ENCODE measurements around the gene JARID2. TPM values are rescaled to one million over a fixed set of nuclear protein-coding genes. Genes with fewer than 3 reads are reported as not detected.

The JARID2 gene
- total RNA-seq, 2 experiments from 2014 or later = 25.4 to 25.5 TPM

- TF ChIP-seq, protein P1, sequence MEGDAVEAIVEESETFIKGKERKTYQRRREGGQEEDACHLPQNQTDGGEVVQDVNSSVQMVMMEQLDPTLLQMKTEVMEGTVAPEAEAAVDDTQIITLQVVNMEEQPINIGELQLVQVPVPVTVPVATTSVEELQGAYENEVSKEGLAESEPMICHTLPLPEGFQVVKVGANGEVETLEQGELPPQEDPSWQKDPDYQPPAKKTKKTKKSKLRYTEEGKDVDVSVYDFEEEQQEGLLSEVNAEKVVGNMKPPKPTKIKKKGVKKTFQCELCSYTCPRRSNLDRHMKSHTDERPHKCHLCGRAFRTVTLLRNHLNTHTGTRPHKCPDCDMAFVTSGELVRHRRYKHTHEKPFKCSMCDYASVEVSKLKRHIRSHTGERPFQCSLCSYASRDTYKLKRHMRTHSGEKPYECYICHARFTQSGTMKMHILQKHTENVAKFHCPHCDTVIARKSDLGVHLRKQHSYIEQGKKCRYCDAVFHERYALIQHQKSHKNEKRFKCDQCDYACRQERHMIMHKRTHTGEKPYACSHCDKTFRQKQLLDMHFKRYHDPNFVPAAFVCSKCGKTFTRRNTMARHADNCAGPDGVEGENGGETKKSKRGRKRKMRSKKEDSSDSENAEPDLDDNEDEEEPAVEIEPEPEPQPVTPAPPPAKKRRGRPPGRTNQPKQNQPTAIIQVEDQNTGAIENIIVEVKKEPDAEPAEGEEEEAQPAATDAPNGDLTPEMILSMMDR (IDR thresholded peaks at IDR 0.05) = no peak
- Mint-ChIP-seq H3K36me3 (ENCODE audit: low read depth) (peaks cover 13% of the 10 kb centered on the region), H3K27ac (peak overlapping the region; percentile 83), H3K4me1 (ENCODE audit: low read depth) (peaks cover 82% of the 10 kb centered on the region), H3K9me3 (no peaks in the 10 kb centered on the region), H3K4me3 (peak overlapping the region; percentile 34), H3K27me3 (no peaks in the 10 kb centered on the region)
- ChIA-PET POLR2A (interaction anchor here (0.6 to 1.3 kb wide), 6 partner anchors 12 to 87 kb away, joined by 3 read pairs; no protein-coding TSS in a partner anchor), CTCF (no interaction called here)
- ATAC-seq (peak; percentile 65), DNase-seq (peak; percentile 86)
- intact Hi-C loops (cut with micrococcal nuclease) = loop anchor here (5.0 kb wide), 1 partner anchor 47 kb away; no protein-coding TSS in a partner anchor
Observed at GRCh38 chr6:15299430-15300131, 53.7 kb downstream of the JARID2 start.

DNA sequence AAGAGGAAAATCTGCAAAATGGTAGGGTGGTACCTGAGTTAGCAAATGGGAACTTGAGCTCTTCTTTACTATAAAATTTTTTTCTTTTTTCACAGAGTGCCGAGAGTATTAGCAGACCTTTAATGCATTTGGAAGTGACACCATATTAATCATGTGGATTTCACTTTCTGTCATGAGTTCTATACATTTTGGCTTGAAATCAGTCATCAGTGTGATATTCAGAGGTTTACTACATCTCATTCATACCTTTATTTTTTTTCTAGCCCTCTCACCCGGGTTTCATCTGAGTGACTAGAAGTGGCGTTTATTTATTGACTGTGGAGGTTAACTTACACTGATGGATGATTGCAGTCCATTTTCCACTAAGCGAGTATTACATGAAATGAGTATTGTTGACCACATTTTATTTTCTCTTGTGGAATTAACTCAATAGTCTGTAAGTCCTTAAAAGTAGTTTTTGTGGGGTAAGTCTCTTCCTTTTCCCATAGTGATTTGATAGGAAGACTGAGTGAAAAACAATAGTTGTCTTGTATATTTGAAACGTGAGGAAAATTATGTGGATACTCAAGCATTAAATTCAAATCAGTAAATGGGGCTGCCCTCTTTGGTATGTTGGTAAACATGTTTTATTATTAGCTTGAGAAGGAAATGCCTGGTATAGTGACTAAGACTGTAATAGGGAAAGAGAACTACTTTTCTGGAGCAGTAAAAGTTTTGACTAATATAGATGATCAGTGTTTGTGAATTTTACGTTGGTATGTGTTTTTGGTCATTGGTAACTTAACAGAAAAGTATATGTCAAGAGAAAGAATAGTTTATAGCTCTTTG is 55.5 kb downstream of the JARID2 start:
- Mint-ChIP-seq H3K27ac (peak overlapping the region; percentile 83), H3K4me1 (ENCODE audit: low read depth) (peaks cover 86% of the 10 kb centered on the region), H3K9me3 (no peaks in the 10 kb centered on the region), H3K36me3 (ENCODE audit: low read depth) (peaks cover 14% of the 10 kb centered on the region), H3K27me3 (no peaks in the 10 kb centered on the region), H3K4me3 (peak overlapping the region; percentile 34)
- ATAC-seq = peak; percentile 50
- ChIA-PET CTCF (interaction anchor here (1.0 to 1.2 kb wide), 3 partner anchors 29 to 162 kb away, joined by 3 read pairs; no protein-coding TSS in a partner anchor), POLR2A (interaction anchor here (0.6 to 1.4 kb wide), 6 partner anchors 20 to 85 kb away, joined by 3 read pairs; no protein-coding TSS in a partner anchor)
- intact Hi-C loops (cut with micrococcal nuclease) = no loop called here
- DNase-seq = no peak
- TF ChIP-seq, protein P1 (IDR thresholded peaks at IDR 0.05) = no peak

DNA sequence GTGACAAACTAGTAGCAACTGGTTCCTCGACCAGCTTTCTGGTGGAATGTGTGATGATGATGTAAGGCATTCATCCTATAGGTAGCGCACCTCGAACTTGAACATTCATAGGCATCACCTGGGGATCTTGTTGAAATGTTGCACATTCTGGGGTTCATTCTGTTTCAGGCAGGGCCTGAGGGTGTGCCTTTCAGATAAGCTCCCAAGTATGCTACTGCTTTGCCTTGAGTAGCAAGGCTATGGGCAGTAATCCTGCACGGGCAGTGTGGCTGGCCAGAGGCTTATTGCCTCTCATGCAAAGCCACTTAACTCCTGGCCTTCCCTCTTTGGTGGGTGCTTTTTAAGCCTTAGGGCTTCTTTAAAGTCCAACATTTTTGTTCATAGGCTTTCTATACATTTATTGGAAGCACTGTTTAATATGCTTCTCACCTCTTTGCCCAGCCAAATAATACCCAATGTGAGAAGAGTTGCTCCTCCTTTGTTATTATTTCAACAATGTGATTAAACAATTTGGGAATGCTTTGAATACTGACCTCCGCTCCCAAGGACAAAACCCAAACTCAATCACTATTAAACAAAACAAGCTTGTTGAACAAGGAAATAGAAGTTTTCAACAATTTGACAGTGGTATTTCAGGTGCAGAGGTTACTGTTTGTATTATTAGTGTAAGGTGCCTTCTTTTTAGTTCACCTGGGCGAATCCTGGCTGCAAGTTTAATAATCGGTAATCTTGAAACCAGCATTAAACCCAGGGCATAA is 57.5 kb downstream of the JARID2 start:
- ChIA-PET POLR2A (no interaction called here), CTCF (interaction anchor here (1.3 kb wide), 1 partner anchor 49 kb away, joined by 6 read pairs; no protein-coding TSS in a partner anchor)
- no peaks in the 10 kb centered on the region for H3K9me3 Mint-ChIP-seq
- H3K4me1 Mint-ChIP-seq (ENCODE audit: low read depth) = peaks cover 83% of the 10 kb centered on the region
- no peak for DNase-seq
- H3K36me3 Mint-ChIP-seq (ENCODE audit: low read depth) = peaks cover 19% of the 10 kb centered on the region
- TF ChIP-seq, protein P1 (IDR thresholded peaks at IDR 0.05) = no peak
- peak overlapping the region; percentile 22 for H3K27ac Mint-ChIP-seq
- H3K4me3 Mint-ChIP-seq = no peak overlapping the region
- intact Hi-C loops (cut with micrococcal nuclease) = no loop called here
- no peak for ATAC-seq
- H3K27me3 Mint-ChIP-seq = no peaks in the 10 kb centered on the region

GRCh38 chr6:15303920-15304291 is 58.0 kb downstream of the JARID2 start:
- H3K4me1 Mint-ChIP-seq (ENCODE audit: low read depth) = peaks cover 84% of the 10 kb centered on the region
- no peak for DNase-seq
- intact Hi-C loops (cut with micrococcal nuclease) = no loop called here
- TF ChIP-seq, protein P1 (IDR thresholded peaks at IDR 0.05) = no peak
- no peak overlapping the region for H3K27ac Mint-ChIP-seq
- H3K36me3 Mint-ChIP-seq (ENCODE audit: low read depth) = peaks cover 20% of the 10 kb centered on the region
- no peak overlapping the region for H3K4me3 Mint-ChIP-seq
- H3K9me3 Mint-ChIP-seq = no peaks in the 10 kb centered on the region
- no peak for ATAC-seq
- H3K27me3 Mint-ChIP-seq = no peaks in the 10 kb centered on the region
- CTCF ChIA-PET = interaction anchor here (0.6 to 1.3 kb wide), 2 partner anchors 50 to 86 kb away, joined by 4 to 6 read pairs; no protein-coding TSS in a partner anchor
- POLR2A ChIA-PET = no interaction called here
